GM23338 (cell line): ENCODE measurements around the gene MYH6. TPM values are rescaled to one million over a fixed set of nuclear protein-coding genes. Genes with fewer than 3 reads are reported as not detected.

ENCODE experiments used
- ATAC-seq: fragments of 200-7000 bp; cut with Tn5 transposase; 3 replicates; pipeline ENCODE4 v1.9.1; 2020
- DNase-seq: peaks from one replicate; pipeline ENCODE4 v3.0.0-alpha.2; 2015; ENCODE audit warnings: low spot score
- H2AFZ ChIP-seq: fragments of 200-600 bp; sonication (generic); 2 replicates; pipeline ENCODE4 v1.8.0; 2016; ENCODE audit warnings: antibody characterized with exemption, mild to moderate bottlenecking, moderate library complexity
- H3F3A ChIP-seq: fragments of 200-600 bp; sonication (generic); replicated peaks from 2 replicates; pipeline ENCODE4 v1.8.0; 2017; ENCODE audit warnings: antibody characterized with exemption, mixed run types, low read depth
- H3K27ac ChIP-seq: fragments of 200-600 bp; sonication (generic); 2 replicates; pipeline ENCODE4 v1.6.1; 2016; ENCODE audit warnings: low read depth
- H3K27me3 ChIP-seq: fragments of 200-600 bp; sonication (generic); 2 replicates; pipeline ENCODE4 v1.8.0; 2016; ENCODE audit warnings: mild to moderate bottlenecking, mixed run types, moderate library complexity; ENCODE audit not compliant: insufficient read depth
- H3K36me3 ChIP-seq: fragments of 200-600 bp; sonication (generic); 2 replicates; pipeline ENCODE4 v1.8.0; 2016; ENCODE audit warnings: mild to moderate bottlenecking; ENCODE audit not compliant: insufficient read depth
- H3K4me1 ChIP-seq: fragments of 200-600 bp; sonication (generic); 2 replicates; pipeline ENCODE4 v1.8.0; 2016; ENCODE audit warnings: mild to moderate bottlenecking, moderate library complexity; ENCODE audit not compliant: insufficient read depth
- H3K4me2 ChIP-seq: fragments of 200-600 bp; sonication (generic); 2 replicates; pipeline ENCODE4 v1.7.1; 2017; ENCODE audit warnings: mixed run types
- H3K4me3 ChIP-seq: fragments of 200-600 bp; sonication (generic); 2 replicates; pipeline ENCODE4 v1.6.1; 2016; ENCODE audit warnings: mixed run types
- H3K79me2 ChIP-seq: fragments of 200-600 bp; sonication (generic); replicated peaks from 2 replicates; pipeline ENCODE4 v1.8.0; 2017; ENCODE audit warnings: mild to moderate bottlenecking; ENCODE audit not compliant: insufficient read depth
- H3K9me2 ChIP-seq: fragments of 200-600 bp; sonication (generic); 2 replicates; pipeline ENCODE4 v1.8.0; 2017; ENCODE audit not compliant: insufficient read depth
- H4K20me1 ChIP-seq: fragments of 200-600 bp; sonication (generic); replicated peaks from 2 replicates; pipeline ENCODE4 v1.8.0; 2017; ENCODE audit warnings: mild to moderate bottlenecking; ENCODE audit not compliant: insufficient read depth
- H3K27ac Mint-ChIP-seq: 2 replicates; pipeline ENCODE4 v1.8.0; 2020; ENCODE audit warnings: inconsistent platforms, mild to moderate bottlenecking, moderate library complexity, mixed read lengths
- H3K27me3 Mint-ChIP-seq: 3 replicates; pipeline ENCODE4 v1.8.0; 2022; ENCODE audit warnings: low read depth, mild to moderate bottlenecking, moderate library complexity, mixed read lengths, inconsistent platforms; ENCODE audit not compliant: insufficient read depth, poor library complexity
- H3K36me3 Mint-ChIP-seq: 3 replicates; pipeline ENCODE4 v1.8.0; 2021; ENCODE audit warnings: low read depth, mild to moderate bottlenecking, inconsistent platforms, moderate library complexity, mixed read lengths
- H3K4me1 Mint-ChIP-seq: 3 replicates; pipeline ENCODE4 v1.8.0; 2020; ENCODE audit warnings: mild to moderate bottlenecking, inconsistent platforms, mixed read lengths
- H3K4me3 Mint-ChIP-seq: 3 replicates; pipeline ENCODE4 v1.8.0; 2021; ENCODE audit warnings: moderate library complexity, mild to moderate bottlenecking, inconsistent platforms, mixed read lengths
- H3K9me3 Mint-ChIP-seq: 3 replicates; pipeline ENCODE4 v1.8.0; 2020; ENCODE audit warnings: moderate library complexity, mild to moderate bottlenecking, inconsistent platforms, mixed read lengths
- CREB1 ChIP-seq: fragments of 250-450 bp; sonication (Bioruptor Pico); IDR thresholded peaks from 2 replicates; pipeline ENCODE4 v1.5.0; 2020; ENCODE audit warnings: low read depth, mild to moderate bottlenecking, moderate library complexity
- EZH2 ChIP-seq: fragments of 200-600 bp; sonication (generic); IDR thresholded peaks from one replicate; pipeline ENCODE4 v1.8.0; 2017; ENCODE audit warnings: antibody characterized with exemption, mild to moderate bottlenecking, low read depth; ENCODE audit not compliant: unreplicated experiment
- EZH2phosphoT487 ChIP-seq: fragments of 200-600 bp; sonication (generic); IDR thresholded peaks from one replicate; pipeline ENCODE4 v1.8.1; 2018; ENCODE audit warnings: antibody characterized with exemption; ENCODE audit not compliant: unreplicated experiment
- JUNB ChIP-seq: IDR thresholded peaks from one replicate; pipeline ENCODE4 v1.6.1; 2016; ENCODE audit warnings: antibody characterized with exemption; ENCODE audit not compliant: unreplicated experiment
- NANOG ChIP-seq: IDR thresholded peaks from 2 replicates; pipeline ENCODE4 v1.6.1; 2016; ENCODE audit warnings: antibody characterized with exemption, borderline replicate concordance
- POLR2AphosphoS5 ChIP-seq: IDR thresholded peaks from 2 replicates; pipeline ENCODE4 v1.6.1; 2016; ENCODE audit warnings: antibody characterized with exemption, low read depth
- STAT1 ChIP-seq: IDR thresholded peaks from one replicate; pipeline ENCODE4 v1.6.1; 2016; ENCODE audit warnings: antibody characterized with exemption; ENCODE audit not compliant: unreplicated experiment
- ZNF114 ChIP-seq: fragments of 250-450 bp; sonication (Bioruptor Pico); IDR thresholded peaks from 2 replicates; pipeline ENCODE4 v1.5.0; 2020; ENCODE audit warnings: mild to moderate bottlenecking, moderate library complexity
- ZNF331 ChIP-seq: fragments of 250-450 bp; sonication (Bioruptor Pico); IDR thresholded peaks from 2 replicates; pipeline ENCODE4 v1.5.0; 2020; ENCODE audit warnings: low read depth, mild to moderate bottlenecking, moderate library complexity
- polyA plus RNA-seq: library from polyadenylated mRNA; unstranded; fragments of >200 nt; fragmentation: Nextera tagmentation; extraction: Ambion mirVana; gene quantifications from 2 replicates; pipeline ENCODE4 v1.2.1, GENCODE V29; 2016
- total RNA-seq: library from RNA; depleted of rRNA; stranded (reverse); fragments of >200 nt; shearing (Covaris generic); gene quantifications from 2 replicates; pipeline ENCODE4 v1.2.3, GENCODE V29; 2014
- TF ChIP-seq, protein P1 (sequence below): IDR thresholded peaks from one replicate; pipeline ENCODE4 v1.6.1; 2018; ENCODE audit warnings: antibody characterized with exemption; ENCODE audit not compliant: unreplicated experiment
- TF ChIP-seq, protein P2 (sequence below): IDR thresholded peaks from 2 replicates; pipeline ENCODE4 v1.6.1; 2016; ENCODE audit warnings: antibody characterized with exemption
- TF ChIP-seq, protein P3 (sequence below), 2 experiments: fragments of 200-600 bp in 1 of 2; sonication (generic) in 1 of 2; conservative IDR thresholded peaks; 2 replicates each; pipeline versions ENCODE4 v1.5.1 to v1.6.1; 2016 to 2017; ENCODE audit warnings: antibody characterized with exemption in 2 of 2, low read depth in 2 of 2, mild to moderate bottlenecking in 2 of 2, moderate library complexity in 1 of 2
- TF ChIP-seq, protein P4 (sequence below): fragments of 250-450 bp; sonication (Bioruptor Pico); IDR thresholded peaks from 2 replicates; pipeline ENCODE4 v1.5.0; 2020; ENCODE audit warnings: mild to moderate bottlenecking, moderate library complexity

Gene MYH6
- total and polyA plus RNA-seq, 2 experiments from 2014 or later, result 0.03 to 0.10 TPM

DNA sequence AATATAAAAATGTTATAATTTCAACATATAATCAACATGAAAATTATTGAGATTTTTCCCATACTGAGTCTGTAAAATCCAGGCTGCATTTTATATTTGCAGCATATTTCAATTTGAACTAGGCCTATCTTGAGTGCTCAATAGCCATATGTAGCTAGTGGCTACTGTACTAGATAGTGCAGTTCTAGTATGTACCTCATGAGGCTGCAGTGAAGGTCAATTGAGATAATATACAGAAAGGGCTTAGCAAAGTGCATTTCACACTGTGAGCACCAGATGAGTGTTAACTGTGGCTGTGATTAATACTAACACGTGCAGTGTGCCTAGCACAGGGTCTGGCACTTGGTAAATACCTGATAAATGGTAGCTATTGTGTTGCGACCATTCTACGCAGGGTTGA is 50.0 kb downstream of the MYH6 start:
- peaks cover 20% of the 10 kb centered on the region for H3K27me3 ChIP-seq
- no peaks in the 10 kb centered on the region; the same call in 1 of the 2 replicates for H4K20me1 ChIP-seq
- DNase-seq (no peak), ATAC-seq (no peak)
- no peaks in the 10 kb centered on the region for H3K9me2 ChIP-seq
- Mint-ChIP-seq H3K27ac (no peak overlapping the region), H3K4me1 (peaks cover 26% of the 10 kb centered on the region), H3K36me3 (peaks cover 32% of the 10 kb centered on the region), H3K4me3 (no peak overlapping the region), H3K27me3 (peaks cover 14% of the 10 kb centered on the region), H3K9me3 (no peaks in the 10 kb centered on the region; the same call in 2 of the 3 replicates)
- no peak overlapping the region for H3K4me3 ChIP-seq
- no peak overlapping the region for H2AFZ ChIP-seq
- H3K79me2 ChIP-seq, result no peaks in the 10 kb centered on the region
- no peaks in the 10 kb centered on the region for H3K36me3 ChIP-seq
- peaks cover 7% of the 10 kb centered on the region; the same call in 1 of the 2 replicates for H3K4me1 ChIP-seq
- no peak overlapping the region for H3K4me2 ChIP-seq
- no peak for TF ChIP-seq EZH2
- no peak for TF ChIP-seq CREB1 (CRISPR knock-in tag)
- TF ChIP-seq, protein P1, sequence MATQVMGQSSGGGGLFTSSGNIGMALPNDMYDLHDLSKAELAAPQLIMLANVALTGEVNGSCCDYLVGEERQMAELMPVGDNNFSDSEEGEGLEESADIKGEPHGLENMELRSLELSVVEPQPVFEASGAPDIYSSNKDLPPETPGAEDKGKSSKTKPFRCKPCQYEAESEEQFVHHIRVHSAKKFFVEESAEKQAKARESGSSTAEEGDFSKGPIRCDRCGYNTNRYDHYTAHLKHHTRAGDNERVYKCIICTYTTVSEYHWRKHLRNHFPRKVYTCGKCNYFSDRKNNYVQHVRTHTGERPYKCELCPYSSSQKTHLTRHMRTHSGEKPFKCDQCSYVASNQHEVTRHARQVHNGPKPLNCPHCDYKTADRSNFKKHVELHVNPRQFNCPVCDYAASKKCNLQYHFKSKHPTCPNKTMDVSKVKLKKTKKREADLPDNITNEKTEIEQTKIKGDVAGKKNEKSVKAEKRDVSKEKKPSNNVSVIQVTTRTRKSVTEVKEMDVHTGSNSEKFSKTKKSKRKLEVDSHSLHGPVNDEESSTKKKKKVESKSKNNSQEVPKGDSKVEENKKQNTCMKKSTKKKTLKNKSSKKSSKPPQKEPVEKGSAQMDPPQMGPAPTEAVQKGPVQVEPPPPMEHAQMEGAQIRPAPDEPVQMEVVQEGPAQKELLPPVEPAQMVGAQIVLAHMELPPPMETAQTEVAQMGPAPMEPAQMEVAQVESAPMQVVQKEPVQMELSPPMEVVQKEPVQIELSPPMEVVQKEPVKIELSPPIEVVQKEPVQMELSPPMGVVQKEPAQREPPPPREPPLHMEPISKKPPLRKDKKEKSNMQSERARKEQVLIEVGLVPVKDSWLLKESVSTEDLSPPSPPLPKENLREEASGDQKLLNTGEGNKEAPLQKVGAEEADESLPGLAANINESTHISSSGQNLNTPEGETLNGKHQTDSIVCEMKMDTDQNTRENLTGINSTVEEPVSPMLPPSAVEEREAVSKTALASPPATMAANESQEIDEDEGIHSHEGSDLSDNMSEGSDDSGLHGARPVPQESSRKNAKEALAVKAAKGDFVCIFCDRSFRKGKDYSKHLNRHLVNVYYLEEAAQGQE, result no peak
- TF ChIP-seq, protein P2, sequence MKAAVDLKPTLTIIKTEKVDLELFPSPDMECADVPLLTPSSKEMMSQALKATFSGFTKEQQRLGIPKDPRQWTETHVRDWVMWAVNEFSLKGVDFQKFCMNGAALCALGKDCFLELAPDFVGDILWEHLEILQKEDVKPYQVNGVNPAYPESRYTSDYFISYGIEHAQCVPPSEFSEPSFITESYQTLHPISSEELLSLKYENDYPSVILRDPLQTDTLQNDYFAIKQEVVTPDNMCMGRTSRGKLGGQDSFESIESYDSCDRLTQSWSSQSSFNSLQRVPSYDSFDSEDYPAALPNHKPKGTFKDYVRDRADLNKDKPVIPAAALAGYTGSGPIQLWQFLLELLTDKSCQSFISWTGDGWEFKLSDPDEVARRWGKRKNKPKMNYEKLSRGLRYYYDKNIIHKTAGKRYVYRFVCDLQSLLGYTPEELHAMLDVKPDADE, result no peak
- TF ChIP-seq EZH2phosphoT487, result no peak
- TF ChIP-seq ZNF331 (CRISPR knock-in tag), result no peak
- TF ChIP-seq POLR2AphosphoS5, result no peak
- TF ChIP-seq ZNF114, result no peak
- no peak for TF ChIP-seq NANOG
- TF ChIP-seq, protein P3, sequence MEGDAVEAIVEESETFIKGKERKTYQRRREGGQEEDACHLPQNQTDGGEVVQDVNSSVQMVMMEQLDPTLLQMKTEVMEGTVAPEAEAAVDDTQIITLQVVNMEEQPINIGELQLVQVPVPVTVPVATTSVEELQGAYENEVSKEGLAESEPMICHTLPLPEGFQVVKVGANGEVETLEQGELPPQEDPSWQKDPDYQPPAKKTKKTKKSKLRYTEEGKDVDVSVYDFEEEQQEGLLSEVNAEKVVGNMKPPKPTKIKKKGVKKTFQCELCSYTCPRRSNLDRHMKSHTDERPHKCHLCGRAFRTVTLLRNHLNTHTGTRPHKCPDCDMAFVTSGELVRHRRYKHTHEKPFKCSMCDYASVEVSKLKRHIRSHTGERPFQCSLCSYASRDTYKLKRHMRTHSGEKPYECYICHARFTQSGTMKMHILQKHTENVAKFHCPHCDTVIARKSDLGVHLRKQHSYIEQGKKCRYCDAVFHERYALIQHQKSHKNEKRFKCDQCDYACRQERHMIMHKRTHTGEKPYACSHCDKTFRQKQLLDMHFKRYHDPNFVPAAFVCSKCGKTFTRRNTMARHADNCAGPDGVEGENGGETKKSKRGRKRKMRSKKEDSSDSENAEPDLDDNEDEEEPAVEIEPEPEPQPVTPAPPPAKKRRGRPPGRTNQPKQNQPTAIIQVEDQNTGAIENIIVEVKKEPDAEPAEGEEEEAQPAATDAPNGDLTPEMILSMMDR (conservative IDR thresholded peaks at IDR 0.05; ENCODE audit: low read depth in 2 of 2), result no peak
- TF ChIP-seq JUNB, result no peak
- TF ChIP-seq, protein P4, sequence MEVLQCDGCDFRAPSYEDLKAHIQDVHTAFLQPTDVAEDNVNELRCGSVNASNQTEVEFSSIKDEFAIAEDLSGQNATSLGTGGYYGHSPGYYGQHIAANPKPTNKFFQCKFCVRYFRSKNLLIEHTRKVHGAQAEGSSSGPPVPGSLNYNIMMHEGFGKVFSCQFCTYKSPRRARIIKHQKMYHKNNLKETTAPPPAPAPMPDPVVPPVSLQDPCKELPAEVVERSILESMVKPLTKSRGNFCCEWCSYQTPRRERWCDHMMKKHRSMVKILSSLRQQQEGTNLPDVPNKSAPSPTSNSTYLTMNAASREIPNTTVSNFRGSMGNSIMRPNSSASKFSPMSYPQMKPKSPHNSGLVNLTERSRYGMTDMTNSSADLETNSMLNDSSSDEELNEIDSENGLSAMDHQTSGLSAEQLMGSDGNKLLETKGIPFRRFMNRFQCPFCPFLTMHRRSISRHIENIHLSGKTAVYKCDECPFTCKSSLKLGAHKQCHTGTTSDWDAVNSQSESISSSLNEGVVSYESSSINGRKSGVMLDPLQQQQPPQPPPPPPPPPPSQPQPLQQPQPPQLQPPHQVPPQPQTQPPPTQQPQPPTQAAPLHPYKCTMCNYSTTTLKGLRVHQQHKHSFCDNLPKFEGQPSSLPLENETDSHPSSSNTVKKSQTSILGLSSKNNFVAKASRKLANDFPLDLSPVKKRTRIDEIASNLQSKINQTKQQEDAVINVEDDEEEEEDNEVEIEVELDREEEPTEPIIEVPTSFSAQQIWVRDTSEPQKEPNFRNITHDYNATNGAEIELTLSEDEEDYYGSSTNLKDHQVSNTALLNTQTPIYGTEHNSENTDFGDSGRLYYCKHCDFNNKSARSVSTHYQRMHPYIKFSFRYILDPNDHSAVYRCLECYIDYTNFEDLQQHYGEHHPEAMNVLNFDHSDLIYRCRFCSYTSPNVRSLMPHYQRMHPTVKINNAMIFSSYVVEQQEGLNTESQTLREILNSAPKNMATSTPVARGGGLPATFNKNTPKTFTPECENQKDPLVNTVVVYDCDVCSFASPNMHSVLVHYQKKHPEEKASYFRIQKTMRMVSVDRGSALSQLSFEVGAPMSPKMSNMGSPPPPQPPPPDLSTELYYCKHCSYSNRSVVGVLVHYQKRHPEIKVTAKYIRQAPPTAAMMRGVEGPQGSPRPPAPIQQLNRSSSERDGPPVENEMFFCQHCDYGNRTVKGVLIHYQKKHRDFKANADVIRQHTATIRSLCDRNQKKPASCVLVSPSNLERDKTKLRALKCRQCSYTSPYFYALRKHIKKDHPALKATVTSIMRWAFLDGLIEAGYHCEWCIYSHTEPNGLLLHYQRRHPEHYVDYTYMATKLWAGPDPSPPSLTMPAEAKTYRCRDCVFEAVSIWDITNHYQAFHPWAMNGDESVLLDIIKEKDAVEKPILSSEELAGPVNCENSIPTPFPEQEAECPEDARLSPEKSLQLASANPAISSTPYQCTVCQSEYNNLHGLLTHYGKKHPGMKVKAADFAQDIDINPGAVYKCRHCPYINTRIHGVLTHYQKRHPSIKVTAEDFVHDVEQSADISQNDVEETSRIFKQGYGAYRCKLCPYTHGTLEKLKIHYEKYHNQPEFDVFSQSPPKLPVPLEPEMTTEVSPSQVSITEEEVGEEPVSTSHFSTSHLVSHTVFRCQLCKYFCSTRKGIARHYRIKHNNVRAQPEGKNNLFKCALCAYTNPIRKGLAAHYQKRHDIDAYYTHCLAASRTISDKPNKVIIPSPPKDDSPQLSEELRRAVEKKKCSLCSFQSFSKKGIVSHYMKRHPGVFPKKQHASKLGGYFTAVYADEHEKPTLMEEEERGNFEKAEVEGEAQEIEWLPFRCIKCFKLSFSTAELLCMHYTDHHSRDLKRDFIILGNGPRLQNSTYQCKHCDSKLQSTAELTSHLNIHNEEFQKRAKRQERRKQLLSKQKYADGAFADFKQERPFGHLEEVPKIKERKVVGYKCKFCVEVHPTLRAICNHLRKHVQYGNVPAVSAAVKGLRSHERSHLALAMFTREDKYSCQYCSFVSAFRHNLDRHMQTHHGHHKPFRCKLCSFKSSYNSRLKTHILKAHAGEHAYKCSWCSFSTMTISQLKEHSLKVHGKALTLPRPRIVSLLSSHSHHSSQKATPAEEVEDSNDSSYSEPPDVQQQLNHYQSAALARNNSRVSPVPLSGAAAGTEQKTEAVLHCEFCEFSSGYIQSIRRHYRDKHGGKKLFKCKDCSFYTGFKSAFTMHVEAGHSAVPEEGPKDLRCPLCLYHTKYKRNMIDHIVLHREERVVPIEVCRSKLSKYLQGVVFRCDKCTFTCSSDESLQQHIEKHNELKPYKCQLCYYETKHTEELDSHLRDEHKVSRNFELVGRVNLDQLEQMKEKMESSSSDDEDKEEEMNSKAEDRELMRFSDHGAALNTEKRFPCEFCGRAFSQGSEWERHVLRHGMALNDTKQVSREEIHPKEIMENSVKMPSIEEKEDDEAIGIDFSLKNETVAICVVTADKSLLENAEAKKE (CRISPR knock-in tag), result no peak
- no peak for TF ChIP-seq STAT1
- no peaks in the 10 kb centered on the region for H3F3A ChIP-seq
- H3K27ac ChIP-seq, result no peak overlapping the region
